HG03439 (cell line): ENCODE data around the gene METTL8.
"Not testable (repeated sequence)": the region's sequence is repeated elsewhere in the genome, so short reads cannot be mapped to it uniquely, and the experiment has no call there.

ENCODE experiments used
- ATAC-seq: cut with Tn5 transposase; IDR thresholded peaks from one replicate; pipeline ENCODE4 v1.9.1; 2021; ENCODE audit warnings: mild to moderate bottlenecking, moderate library complexity; ENCODE audit not compliant: unreplicated experiment

METTL8 gene

DNA sequence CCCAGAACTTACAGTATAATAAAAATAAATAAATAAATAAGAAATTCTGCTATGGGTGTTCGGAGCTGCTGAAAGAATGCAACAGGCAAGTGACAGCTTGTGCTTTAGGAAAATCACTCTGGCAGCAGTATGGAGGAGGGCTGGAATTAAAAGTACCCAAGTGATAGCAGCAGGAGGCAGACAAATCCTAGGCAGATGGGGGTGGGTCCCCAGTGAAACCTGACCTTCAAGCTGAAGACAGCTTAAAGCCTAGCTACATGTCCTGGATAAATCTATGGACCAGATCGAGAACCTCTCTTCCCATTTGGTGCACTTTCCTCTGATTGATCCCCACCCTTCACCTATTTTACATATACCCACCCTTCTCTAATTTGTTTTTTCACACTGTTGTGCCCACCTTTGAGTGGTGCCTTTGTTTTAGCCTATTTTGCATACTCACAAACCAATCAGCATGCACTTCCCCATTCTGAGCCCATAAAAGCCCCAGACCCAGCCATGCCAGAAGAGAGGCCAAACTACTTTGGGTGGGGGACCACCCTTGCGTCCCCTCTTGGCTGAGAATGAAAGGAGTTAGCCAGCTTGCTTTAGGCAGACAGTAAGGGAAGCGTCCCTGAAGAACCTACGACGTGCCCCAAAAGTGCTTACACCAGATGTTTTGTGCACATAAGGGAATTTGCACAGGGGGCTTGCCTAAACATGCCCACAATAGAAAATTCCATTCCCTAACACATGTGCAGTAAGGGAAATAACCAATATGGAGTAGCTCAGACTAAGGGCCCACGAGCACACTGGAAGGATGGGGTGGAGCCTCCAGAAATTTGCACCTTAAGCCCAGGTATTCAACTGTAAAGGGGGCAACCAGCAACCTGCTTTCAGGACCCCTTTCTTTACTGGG, 3.0 kb downstream of the METTL8 start:
- no peak for ATAC-seq

DNA sequence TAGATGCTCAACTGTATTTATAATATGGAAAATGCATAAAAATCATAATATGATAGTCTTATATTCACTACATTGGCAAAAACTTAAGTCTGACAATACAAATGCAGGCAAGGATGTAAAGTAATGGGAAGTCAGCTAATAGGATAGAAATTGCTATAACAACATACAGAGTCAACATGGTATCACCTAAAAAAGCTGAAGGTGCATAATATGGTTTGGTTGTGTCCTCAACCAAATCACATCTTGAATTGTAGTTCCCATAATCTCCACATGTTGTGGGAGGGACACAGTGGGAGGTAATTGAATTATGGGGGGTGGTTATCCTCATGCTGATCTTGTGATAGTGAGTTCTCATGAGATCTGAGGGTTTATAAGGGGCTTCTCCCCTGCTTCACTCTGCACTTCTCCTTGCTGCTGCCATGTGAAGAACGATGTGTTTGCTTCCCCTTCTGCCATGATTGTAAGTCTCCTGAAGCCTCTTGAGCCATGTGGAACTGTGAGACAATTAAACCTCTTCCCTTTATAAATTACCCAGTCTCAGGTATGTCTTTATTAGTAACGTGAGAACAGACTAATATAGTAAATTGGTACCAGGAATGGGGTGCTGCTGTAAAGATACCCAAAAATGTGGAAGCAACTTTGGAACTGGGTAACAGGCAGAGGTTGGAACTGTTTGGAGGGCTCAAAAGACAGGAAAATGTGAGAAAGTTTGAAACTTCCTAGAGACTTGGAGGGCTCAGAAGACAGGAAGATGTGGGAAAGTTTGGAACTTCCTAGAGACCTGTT, 10.9 kb downstream of the METTL8 start:
- not testable (repeated sequence) for ATAC-seq

DNA sequence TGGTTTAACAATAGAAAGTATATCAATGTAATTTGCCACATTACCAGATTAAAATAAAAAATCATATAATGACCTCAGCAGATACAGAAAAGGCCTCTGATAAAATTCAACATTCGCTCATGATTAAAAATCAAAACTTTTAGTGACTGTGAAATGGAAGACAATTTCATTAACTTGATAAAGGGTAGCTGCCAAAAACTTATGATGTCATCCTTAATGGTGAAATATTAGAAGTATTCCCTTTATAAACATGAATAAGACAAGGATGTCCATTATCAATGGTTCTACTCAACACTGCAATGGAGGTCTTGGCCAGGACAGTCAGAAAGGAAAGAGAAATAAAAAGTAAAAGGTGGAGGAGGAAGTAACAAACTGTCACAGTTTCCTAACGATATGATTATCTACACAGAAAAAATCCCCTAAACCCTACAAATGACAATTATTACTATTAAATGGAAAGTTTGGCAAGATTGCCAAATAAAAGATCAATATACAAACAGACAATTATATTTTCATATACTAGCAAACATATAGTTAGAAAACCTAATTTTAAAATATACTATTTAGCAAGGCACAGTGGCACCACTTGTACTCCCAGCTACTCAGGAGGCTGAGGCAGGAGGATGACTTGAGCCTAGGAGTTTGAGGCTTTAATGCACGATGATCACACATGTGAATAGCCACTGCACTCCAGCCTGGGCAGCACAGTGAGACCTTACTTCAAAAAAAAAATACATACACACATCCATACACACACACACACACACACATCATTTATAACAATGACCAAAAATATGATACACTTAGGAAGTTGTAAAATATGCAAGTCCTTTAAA, 12.8 kb downstream of the METTL8 start:
- no peak for ATAC-seq

DNA sequence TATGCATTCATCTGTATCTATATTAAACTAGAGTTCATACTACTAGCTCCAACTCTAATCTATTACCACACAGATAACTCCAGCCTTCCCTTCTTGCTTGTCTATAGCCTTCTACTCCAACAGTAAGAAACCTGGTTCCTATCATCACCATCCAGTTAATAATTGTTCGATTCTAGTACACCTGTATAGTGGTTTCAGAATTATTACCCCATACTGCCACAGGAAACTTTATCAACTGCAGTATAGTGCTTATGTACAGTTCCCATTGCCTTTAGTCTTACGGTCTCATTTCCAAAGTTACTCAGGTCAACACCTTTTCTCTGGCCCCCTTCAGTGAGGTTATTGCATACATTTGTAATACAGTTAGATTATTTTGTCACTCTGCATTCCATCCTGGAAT, 14.5 kb downstream of the METTL8 start:
- ATAC-seq, result no peak

DNA sequence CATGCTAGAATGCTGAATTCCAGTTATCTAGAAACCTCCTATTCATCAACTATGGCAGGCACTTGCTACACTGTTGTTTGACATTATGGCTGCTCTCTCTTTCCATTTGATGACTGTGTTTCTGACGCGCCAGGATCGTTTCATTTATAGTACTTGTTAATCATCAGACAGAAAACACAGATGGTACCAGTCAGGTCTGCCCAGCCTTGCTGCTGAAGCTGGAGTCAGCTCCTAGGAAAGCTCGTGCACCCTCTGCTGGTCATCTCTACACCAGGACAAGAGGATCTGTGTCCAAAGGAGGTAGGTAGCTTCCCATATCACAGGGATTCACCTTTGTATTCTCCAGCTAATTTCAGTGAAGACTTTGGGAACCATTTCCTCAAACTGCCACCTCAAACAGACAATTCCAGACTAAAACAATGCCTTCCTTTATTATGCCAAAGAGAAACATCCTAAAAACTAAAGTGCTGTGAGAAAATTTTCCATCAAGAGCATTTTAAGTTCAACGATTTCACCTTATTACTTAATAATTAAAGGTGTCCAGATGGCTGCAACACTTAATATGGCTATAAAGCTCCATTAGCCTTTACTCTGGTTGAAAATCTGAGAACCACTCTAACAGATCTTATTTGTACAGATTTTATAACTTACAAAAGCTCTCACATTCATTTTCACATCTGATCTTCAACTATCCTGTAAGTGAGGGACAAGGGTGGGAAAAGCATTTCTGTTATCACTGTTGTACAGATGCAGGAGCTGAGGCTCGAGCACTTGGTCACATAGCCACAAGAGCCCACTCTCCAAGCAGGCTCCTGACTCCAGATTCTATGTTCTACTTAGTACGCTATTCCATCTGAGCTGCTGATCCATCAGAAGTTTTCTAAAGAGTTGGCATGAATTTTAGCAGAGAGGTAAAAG, 17.5 kb downstream of the METTL8 start:
- ATAC-seq, result peak; percentile 78

DNA sequence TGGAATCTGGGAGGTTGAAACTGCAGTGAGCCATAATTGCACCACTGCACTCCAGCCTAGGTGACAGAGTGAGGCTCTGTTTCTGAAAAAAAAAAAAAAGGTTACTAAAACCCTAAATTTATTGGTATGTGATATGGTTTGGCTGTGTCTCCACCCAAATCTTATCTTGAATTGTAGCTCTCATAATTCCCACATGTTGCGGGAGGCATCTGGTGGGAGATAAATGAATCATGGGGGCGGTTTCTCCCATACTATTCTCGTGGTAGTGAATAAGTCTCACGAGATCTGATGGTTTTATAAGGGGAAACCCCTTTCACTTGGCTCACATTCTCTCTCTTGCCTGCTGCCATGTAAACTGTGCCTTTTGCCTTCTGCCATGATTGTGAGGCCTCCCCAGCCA, 19.1 kb downstream of the METTL8 start:
- ATAC-seq, result not testable (repeated sequence)

DNA sequence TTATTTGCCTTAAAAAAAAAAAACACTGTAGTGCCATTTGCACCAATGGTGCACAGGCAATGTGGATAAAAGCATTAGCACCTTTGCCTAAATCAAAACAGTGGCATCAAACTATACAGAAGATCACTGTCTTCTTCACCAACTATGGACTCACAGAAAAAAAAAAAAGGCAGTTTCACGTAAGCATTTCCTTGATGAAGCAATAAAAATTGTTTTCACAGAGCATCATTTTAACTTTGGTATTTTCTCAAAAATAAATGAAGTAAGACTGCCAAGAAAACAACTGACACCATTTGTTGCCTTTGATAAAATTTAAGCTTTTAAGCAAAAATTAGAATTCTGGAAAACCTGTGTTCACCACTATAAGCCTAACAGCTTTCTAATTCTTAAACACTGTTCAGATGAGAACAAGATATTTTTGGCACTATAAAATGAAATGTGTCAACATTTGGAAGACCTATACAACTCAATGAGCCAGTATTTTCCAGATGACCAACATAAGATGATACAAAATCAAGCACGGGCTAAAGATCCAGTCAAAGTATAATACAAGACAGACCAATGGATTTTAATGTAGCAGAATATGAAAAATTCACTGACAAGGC, 21.1 kb downstream of the METTL8 start:
- no peak for ATAC-seq

DNA sequence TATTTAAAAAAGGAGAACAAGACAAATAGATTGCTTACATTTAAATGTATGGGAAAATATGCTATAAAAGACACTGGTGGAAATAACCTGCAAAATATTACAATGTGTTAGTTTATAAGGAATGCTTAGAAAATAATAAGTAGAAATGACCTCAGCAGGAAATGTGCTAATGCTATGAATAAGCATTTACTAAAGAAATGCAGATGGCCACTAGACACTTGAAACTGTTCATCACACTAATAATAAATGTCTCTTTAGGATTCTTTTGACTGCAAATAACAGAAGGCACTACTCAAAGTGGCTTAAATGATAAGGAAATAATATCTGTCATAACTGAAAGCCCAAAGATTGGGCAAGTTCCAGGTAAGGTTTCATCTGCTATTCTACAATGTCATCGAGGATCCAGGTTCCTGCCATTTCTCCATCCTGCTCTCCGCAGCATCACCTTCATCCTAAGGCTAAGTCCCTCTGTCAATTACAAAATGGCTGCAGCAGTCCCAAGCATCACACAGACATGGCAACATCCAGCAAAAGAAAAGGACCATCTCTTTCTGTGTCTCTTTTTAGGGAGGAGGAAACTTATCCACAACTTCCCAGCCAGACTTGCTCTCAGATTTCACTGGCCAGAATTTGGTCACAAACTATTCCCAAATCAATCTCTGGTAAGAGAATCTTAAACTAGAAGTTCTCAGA, 21.9 kb downstream of the METTL8 start:
- no peak for ATAC-seq

DNA sequence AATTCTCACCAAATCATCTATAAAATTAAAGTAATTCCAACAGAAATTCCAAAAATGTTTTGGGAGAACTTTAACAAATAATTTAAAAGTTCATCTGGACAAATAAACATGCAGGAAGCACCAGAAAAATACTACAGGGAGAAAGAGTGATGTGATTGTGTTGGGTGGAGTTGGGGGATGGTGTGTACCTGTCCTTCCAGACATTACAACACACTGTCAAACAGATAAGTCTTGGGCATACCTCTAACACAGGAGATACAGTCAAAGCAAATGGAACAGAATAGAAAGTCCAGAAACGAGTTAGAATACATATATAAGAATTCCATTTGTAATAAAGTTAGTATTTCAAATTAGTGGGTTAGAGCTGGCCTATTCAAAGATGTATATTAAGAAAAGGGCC, 22.6 kb downstream of the METTL8 start:
- no peak for ATAC-seq

DNA sequence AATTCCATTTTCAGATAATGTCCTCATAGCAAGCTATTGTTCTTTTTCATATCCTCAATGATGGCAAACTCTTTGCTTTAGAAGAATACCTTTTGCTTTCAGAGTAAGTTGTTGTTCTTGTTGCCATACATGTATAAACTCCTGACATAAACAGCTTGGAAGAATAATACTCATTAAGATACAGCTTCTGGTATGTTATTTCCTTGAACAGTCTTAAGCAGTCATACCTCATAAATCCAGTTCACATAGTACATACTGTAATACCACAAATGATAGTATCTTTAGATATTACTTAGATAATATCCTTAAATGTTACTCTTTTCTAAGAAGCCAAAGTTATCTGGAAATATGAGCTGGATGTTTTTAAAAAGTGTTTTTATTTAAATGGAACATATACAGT, 23.2 kb downstream of the METTL8 start:
- ATAC-seq, result no peak

DNA sequence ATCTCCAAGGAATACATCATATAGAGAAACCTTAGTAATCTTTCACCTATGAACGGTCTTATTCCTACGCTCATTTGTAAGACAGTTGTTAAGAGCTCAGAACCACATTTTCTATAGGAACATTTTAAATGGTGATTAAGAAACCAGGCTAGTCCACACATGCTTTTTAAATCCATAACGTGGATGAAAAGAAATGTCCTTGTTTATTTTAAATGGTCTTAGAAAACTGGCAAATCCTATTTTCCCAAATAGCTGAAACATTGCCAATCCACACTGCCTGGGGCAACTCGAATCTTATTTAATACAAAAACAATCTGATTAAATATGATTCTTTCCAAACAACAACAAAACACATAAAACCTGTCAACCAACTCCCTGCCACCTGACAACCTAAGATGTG, 23.7 kb downstream of the METTL8 start:
- ATAC-seq, result no peak

DNA sequence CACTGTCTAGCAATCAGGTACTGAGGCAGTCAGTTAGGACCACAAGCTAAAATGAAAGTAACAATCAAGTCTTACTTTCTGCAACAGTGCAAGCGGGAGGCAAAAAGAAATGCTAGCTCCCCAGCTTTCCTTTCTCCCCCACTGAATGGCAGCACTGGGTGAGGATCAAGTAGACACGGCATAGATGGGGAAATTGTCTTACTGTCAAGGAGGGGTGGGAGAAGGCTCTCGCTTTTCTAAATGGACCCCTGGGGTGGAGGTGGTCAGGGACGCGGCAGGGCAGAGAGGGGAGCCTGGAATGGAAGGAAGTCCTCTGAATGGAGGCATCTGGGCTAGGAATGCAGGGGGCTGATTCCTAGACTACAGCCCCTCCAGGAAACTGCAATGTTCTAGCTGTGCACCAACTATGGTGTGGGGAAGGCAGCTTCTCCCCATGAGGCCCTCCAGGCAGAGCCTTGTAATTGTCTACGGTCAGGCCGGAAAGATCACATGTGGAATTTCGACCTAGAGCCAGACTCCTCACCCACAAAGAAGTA, 24.3 kb downstream of the METTL8 start:
- ATAC-seq, result no peak

DNA sequence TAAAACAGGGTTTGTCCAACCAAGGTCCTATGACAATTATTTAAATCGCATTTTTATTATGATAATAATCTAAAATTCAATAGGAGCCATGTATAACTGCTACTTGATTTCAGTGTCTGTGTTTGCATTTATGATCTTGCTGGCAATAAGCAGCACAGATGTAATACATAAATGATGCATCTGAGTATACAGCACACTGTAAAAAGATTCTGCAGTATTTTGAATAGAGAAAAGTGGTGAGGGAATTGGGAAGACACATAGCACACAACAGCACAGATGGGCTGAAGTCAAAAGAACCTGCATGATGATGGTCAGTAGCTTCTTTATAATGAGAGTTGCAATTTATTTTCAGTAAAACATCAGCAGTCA, 26.1 kb downstream of the METTL8 start:
- no peak for ATAC-seq

DNA sequence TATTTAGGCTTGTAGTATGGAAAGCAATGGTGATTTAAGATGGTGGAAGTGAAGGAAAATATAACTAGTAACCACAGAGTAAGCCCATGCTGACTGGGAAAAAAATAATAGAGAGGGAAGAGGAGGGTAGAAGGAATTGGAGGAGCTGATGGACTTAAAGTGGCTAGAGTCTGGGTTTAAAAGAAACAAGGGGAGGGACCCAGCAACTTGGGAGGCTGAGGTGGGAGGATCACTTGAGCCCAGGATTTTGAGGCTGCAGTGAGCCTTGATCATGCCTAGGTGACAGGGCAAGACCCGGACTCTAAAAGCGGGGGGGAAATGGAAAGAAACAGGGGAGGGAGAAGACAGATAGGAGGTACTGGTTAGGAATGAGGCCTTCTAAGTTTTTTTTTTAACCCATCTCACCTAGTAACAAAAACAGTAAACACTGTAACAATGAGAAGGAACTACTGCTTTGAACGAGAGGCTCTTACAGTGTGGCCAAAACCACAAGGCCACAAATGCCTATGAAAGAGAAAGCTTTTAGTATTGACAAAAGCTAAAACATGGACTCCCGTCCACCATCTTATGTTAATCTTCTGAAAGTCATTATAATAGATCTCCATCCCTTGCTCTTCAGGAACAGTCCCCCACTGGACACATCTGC, 26.6 kb downstream of the METTL8 start:
- peak; percentile 49 for ATAC-seq

DNA sequence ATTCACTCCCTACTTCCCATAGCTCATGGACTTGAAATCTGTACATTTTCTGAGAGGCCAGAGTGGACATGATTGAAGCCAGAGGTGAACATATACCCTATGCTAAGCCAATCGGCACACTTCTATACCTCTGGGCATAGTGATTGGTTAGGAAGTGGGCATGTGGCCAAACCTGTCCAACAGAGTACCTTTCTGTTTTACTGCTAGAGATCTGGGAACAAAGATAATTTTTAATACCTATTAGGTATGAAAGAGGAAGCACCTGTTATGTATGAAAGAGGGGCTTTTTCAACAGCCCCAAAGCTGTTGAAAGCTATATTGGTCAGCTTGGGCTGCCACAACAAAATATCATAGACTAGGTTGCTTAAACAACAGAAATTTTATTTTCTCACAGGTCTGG, 27.7 kb downstream of the METTL8 start:
- ATAC-seq, result no peak

DNA sequence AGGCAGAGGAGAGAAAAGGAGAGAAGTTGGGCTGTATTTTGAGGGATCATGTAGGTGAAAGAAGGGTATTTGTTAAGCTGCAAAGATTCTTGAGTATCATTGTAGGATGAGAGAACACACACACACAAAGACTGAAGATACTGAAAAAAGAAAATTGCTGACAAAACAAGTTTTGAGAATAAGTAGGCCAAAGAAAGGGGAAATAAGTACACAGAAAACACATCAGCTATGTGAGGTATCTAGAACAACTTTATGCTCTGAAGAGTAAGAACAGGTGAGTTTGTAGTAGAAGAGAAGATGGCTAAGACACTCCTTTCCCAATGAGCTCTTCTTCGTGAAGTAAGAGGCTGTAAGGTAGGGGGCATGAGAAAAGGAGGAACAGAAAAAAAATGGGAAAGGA, 28.2 kb downstream of the METTL8 start:
- ATAC-seq, result no peak

DNA sequence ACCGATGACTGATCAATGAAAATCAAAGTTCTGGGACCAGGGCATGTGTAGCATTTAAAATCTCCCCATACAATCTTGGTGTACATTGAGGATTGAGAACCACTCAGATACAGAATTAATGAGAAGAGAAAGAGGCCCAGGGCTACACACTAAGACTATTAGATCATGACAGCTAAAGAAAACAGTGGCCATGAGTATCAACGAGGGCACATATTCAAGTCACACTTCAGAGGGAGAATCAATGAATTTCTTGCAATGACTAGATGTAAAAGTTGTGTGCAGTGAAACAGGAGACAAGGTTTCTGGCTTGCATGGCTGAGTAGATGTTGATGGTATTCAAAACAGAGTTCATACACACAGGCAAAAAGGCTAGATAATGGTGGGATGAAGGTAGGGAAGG, 29.1 kb downstream of the METTL8 start:
- ATAC-seq, result no peak

DNA sequence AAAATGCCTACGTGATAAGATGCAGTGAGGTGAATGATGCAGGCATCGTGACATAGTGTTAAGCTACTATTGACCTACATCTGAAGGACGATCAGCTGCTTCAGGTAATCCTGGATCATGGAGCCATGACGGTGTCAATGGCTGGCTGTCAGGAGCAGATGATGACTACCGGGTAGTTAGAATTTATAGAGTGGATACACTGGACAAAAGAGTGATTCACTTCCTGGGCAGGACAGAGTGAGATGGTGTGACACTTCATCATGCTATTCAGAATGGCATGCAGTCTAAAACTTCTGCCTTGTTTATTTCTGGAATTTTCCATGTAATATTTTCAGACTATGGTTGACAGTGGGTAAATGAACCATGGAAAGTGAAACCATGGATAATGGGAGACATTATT, 29.5 kb downstream of the METTL8 start:
- ATAC-seq, result no peak
